Effector memory CD8-positive, alpha-beta T cell (primary cell): ENCODE results near the gene ADAM19.
A peak's percentile ranks its signal among the peaks of the same experiment; 100 is the strongest.

Experiments used
- ATAC-seq: fragments of 150-1000 bp; cut with Tn5 transposase; replicated peaks from 2 replicates; pipeline ENCODE4 v1.10.0; 2021; ENCODE audit warnings: mild to moderate bottlenecking, moderate library complexity
- DNase-seq, 3 experiments: peaks; one replicate each; pipeline ENCODE4 v3.0.0; 2021
- H3K27ac Mint-ChIP-seq, 2 donors: one replicate each; pipeline ENCODE4 v1.8.0; 2022; ENCODE audit warnings: mild to moderate bottlenecking in 2 of 2, mixed read lengths in 2 of 2, moderate library complexity in 2 of 2
- H3K27me3 Mint-ChIP-seq, 2 donors: one replicate each; pipeline ENCODE4 v1.8.0; 2022; ENCODE audit warnings: mixed read lengths in 2 of 2
- H3K36me3 Mint-ChIP-seq: one replicate; pipeline ENCODE4 v1.8.0; 2022; ENCODE audit warnings: mild to moderate bottlenecking, moderate library complexity, mixed read lengths; ENCODE audit not compliant: insufficient read depth
- H3K4me1 Mint-ChIP-seq, 2 donors: one replicate each; pipeline ENCODE4 v1.8.0; 2022; ENCODE audit warnings: low read depth in 2 of 2, mixed read lengths in 2 of 2
- H3K4me3 Mint-ChIP-seq, 2 donors: one replicate each; pipeline ENCODE4 v1.8.0; 2022; ENCODE audit warnings: mild to moderate bottlenecking in 2 of 2, mixed read lengths in 2 of 2, moderate library complexity in 2 of 2
- H3K9me3 Mint-ChIP-seq, 2 donors: one replicate each; pipeline ENCODE4 v1.8.0; 2022; ENCODE audit warnings: mixed read lengths in 2 of 2

ADAM19 gene

GRCh38 chr5:157540707-157541446 lies 34.7 kb downstream of the ADAM19 start:
- Mint-ChIP-seq H3K9me3 (no peaks in the 10 kb centered on the region), H3K27ac (peak overlapping the region; percentile 89), H3K36me3 (no peaks in the 10 kb centered on the region), H3K4me1 (peaks cover 45 to 58% of the 10 kb centered on the region in 2 donors), H3K27me3 (no peaks in the 10 kb centered on the region), H3K4me3 (peak overlapping the region; percentile 68 to 78)
- DNase-seq: peak; percentile 7 to 24 (median 15)
- ATAC-seq: peak; percentile 65

GRCh38 chr5:157540124-157540523 lies 35.5 kb downstream of the ADAM19 start:
- Mint-ChIP-seq H3K4me3 (peak overlapping the region; percentile 68 to 78), H3K36me3 (no peaks in the 10 kb centered on the region), H3K27ac (peak overlapping the region; percentile 89), H3K27me3 (no peaks in the 10 kb centered on the region), H3K9me3 (no peaks in the 10 kb centered on the region), H3K4me1 (peaks cover 39 to 52% of the 10 kb centered on the region in 2 donors)
- ATAC-seq: peak; percentile 39
- DNase-seq: peak in 1 of 3 experiments; percentile 6

- peak overlapping the region; percentile 68 to 78 for H3K4me3 Mint-ChIP-seq
- H3K9me3 Mint-ChIP-seq: no peaks in the 10 kb centered on the region
- DNase-seq (no peak), ATAC-seq (no peak)
- H3K4me1 Mint-ChIP-seq: peaks cover 34 to 48% of the 10 kb centered on the region in 2 donors
- no peaks in the 10 kb centered on the region for H3K27me3 Mint-ChIP-seq
- no peaks in the 10 kb centered on the region for H3K36me3 Mint-ChIP-seq
- H3K27ac Mint-ChIP-seq: peak overlapping the region; percentile 89
Measured at GRCh38 chr5:157539503-157540022, 36.0 kb downstream of the ADAM19 start.

GRCh38 chr5:157538311-157538710 lies 37.3 kb downstream of the ADAM19 start:
- Mint-ChIP-seq H3K4me1 (peaks cover 29 to 38% of the 10 kb centered on the region in 2 donors), H3K9me3 (no peaks in the 10 kb centered on the region), H3K36me3 (no peaks in the 10 kb centered on the region), H3K27me3 (no peaks in the 10 kb centered on the region), H3K4me3 (no peak overlapping the region), H3K27ac (peak overlapping the region; percentile 89)
- ATAC-seq (no peak), DNase-seq (no peak)

GRCh38 chr5:157535042-157535865 lies 40.3 kb downstream of the ADAM19 start:
- H3K4me3 Mint-ChIP-seq: no peak overlapping the region
- peaks cover 9 to 15% of the 10 kb centered on the region in 2 donors for H3K4me1 Mint-ChIP-seq
- H3K27me3 Mint-ChIP-seq: no peaks in the 10 kb centered on the region
- no peak for ATAC-seq
- peaks cover 8% of the 10 kb centered on the region for H3K36me3 Mint-ChIP-seq
- no peak for DNase-seq
- no peaks in the 10 kb centered on the region for H3K9me3 Mint-ChIP-seq
- no peak overlapping the region for H3K27ac Mint-ChIP-seq

- peaks cover 11% of the 10 kb centered on the region for H3K36me3 Mint-ChIP-seq
- peaks cover 0 to 6% of the 10 kb centered on the region in 2 donors for H3K4me1 Mint-ChIP-seq
- no peak overlapping the region for H3K27ac Mint-ChIP-seq
- DNase-seq (no peak), ATAC-seq (no peak)
- no peak overlapping the region for H3K4me3 Mint-ChIP-seq
- no peaks in the 10 kb centered on the region for H3K9me3 Mint-ChIP-seq
- no peaks in the 10 kb centered on the region for H3K27me3 Mint-ChIP-seq
Measured at GRCh38 chr5:157533011-157533481, 42.5 kb downstream of the ADAM19 start.

GRCh38 chr5:157532022-157532421 lies 43.6 kb downstream of the ADAM19 start:
- Mint-ChIP-seq H3K27me3 (no peaks in the 10 kb centered on the region), H3K36me3 (peaks cover 11% of the 10 kb centered on the region), H3K9me3 (no peaks in the 10 kb centered on the region), H3K4me1 (peaks cover 0 to 2% of the 10 kb centered on the region in 2 donors), H3K4me3 (no peak overlapping the region), H3K27ac (no peak overlapping the region)
- ATAC-seq: no peak
- no peak for DNase-seq

GRCh38 chr5:157530226-157530972 lies 45.2 kb downstream of the ADAM19 start:
- Mint-ChIP-seq H3K9me3 (no peaks in the 10 kb centered on the region), H3K27ac (peak overlapping the region in 1 of 2 donors; percentile 68), H3K36me3 (peaks cover 11% of the 10 kb centered on the region), H3K4me3 (no peak overlapping the region), H3K27me3 (no peaks in the 10 kb centered on the region), H3K4me1 (no peaks in the 10 kb centered on the region)
- DNase-seq: no peak
- no peak for ATAC-seq

- Mint-ChIP-seq H3K36me3 (peaks cover 11% of the 10 kb centered on the region), H3K27me3 (no peaks in the 10 kb centered on the region), H3K4me3 (no peak overlapping the region), H3K27ac (no peak overlapping the region), H3K9me3 (no peaks in the 10 kb centered on the region), H3K4me1 (no peaks in the 10 kb centered on the region)
- DNase-seq (no peak), ATAC-seq (no peak)
Measured at GRCh38 chr5:157529002-157529401, 46.6 kb downstream of the ADAM19 start.

- no peaks in the 10 kb centered on the region for H3K4me1 Mint-ChIP-seq
- no peak for DNase-seq
- H3K27me3 Mint-ChIP-seq: no peaks in the 10 kb centered on the region
- no peak for ATAC-seq
- peaks cover 11% of the 10 kb centered on the region for H3K36me3 Mint-ChIP-seq
- no peak overlapping the region for H3K27ac Mint-ChIP-seq
- H3K4me3 Mint-ChIP-seq: no peak overlapping the region
- no peaks in the 10 kb centered on the region for H3K9me3 Mint-ChIP-seq
Measured at GRCh38 chr5:157528036-157528632, 47.4 kb downstream of the ADAM19 start.

- ATAC-seq (no peak), DNase-seq (no peak)
- H3K4me3 Mint-ChIP-seq: no peak overlapping the region
- no peak overlapping the region for H3K27ac Mint-ChIP-seq
- H3K4me1 Mint-ChIP-seq: peaks cover 0 to 5% of the 10 kb centered on the region in 2 donors
- H3K36me3 Mint-ChIP-seq: no peaks in the 10 kb centered on the region
- H3K27me3 Mint-ChIP-seq: no peaks in the 10 kb centered on the region
- H3K9me3 Mint-ChIP-seq: no peaks in the 10 kb centered on the region
Measured at GRCh38 chr5:157524887-157525286, 50.7 kb downstream of the ADAM19 start.

- ATAC-seq: no peak
- H3K9me3 Mint-ChIP-seq: no peaks in the 10 kb centered on the region
- no peak for DNase-seq
- H3K27me3 Mint-ChIP-seq: no peaks in the 10 kb centered on the region
- H3K36me3 Mint-ChIP-seq: peaks cover 3% of the 10 kb centered on the region
- H3K27ac Mint-ChIP-seq: peak overlapping the region in 1 of 2 donors; percentile 9
- H3K4me1 Mint-ChIP-seq: peaks cover 0 to 5% of the 10 kb centered on the region in 2 donors
- no peak overlapping the region for H3K4me3 Mint-ChIP-seq
Measured at GRCh38 chr5:157523976-157524375, 51.6 kb downstream of the ADAM19 start.

GRCh38 chr5:157521704-157522029 lies 53.9 kb downstream of the ADAM19 start:
- Mint-ChIP-seq H3K4me3 (no peak overlapping the region), H3K27ac (peak overlapping the region; percentile 72 to 86), H3K4me1 (peaks cover 3 to 5% of the 10 kb centered on the region in 2 donors), H3K36me3 (peaks cover 11% of the 10 kb centered on the region), H3K27me3 (no peaks in the 10 kb centered on the region), H3K9me3 (no peaks in the 10 kb centered on the region)
- ATAC-seq (no peak), DNase-seq (no peak)
